ENCODE measurements around the gene RNF150. TPM values are rescaled to one million over a fixed set of nuclear protein-coding genes. Genes with fewer than 3 reads are reported as not detected.

RNF150 gene
- polyA plus RNA-seq, 2 of the 4 experiments (the other 2 are of a cell fraction), result 0.21 to 0.34 TPM

- FAIRE-seq (no peak), ATAC-seq (no peak)
- H3K27ac ChIP-seq, result no peak overlapping the region
Measured at GRCh38 chr4:140944572-140944971, 188.7 kb downstream of the RNF150 start.

GRCh38 chr4:140944199-140944515, 189.1 kb downstream of the RNF150 start:
- Histone ChIP-seq H3K27ac (no peak overlapping the region), H3K4me3 (no peak overlapping the region), H3K4me2 (no peak overlapping the region), H3K4me1 (no peaks in the 10 kb centered on the region; the same call in 2 of the 3 replicates), H3K9me3 (no peaks in the 10 kb centered on the region)
- FAIRE-seq (no peak), DNase-seq (ENCODE audit: low read depth in 1 of 2, low spot score in 1 of 2) (no peak), ATAC-seq (no peak)
- POLR2A ChIA-PET, result no interaction called here
- TF ChIP-seq E2F6 (IDR thresholded peaks at IDR 0.05; ENCODE audit: borderline replicate concordance, low read depth), result no peak
- TF ChIP-seq HES2 (IDR thresholded peaks at IDR 0.05), result no peak
- TF ChIP-seq RAD21 (conservative IDR thresholded peaks at IDR 0.05 in 1 of 2, IDR thresholded peaks at IDR 0.05 in 1 of 2), result no peak
- TF ChIP-seq CHD4 (IDR thresholded peaks at IDR 0.05; ENCODE audit: borderline replicate concordance), result no peak
- TF ChIP-seq ESRRA (IDR thresholded peaks at IDR 0.05; ENCODE audit: borderline replicate concordance, low read length), result no peak
- no peak for TF ChIP-seq SREBF2 (IDR thresholded peaks at IDR 0.05)
- TF ChIP-seq POLR2AphosphoS2 (conservative IDR thresholded peaks at IDR 0.05; ENCODE audit: low read length), result no peak
- TF ChIP-seq EHMT2 (IDR thresholded peaks at IDR 0.05; ENCODE audit: low read depth), result no peak
- 56% methylated on average over 2 of the region's 2 CpGs for WGBS (ENCODE audit: missing lambda C conversion rate)
- CTCF ChIA-PET, result no interaction called here

More at GRCh38 chr4:140944572-140944971, 188.7 kb downstream of the RNF150 start:
- H3K4me2 ChIP-seq, result no peak overlapping the region
- WGBS (ENCODE audit: missing lambda C conversion rate), result 25% methylated on average over 2 of the region's 2 CpGs
- DNase-seq (ENCODE audit: low read depth in 1 of 2, low spot score in 1 of 2), result no peak
- no peaks in the 10 kb centered on the region for H3K9me3 ChIP-seq
- ChIA-PET POLR2A (no interaction called here), CTCF (no interaction called here)
- no peaks in the 10 kb centered on the region; the same call in 2 of the 3 replicates for H3K4me1 ChIP-seq
- H3K4me3 ChIP-seq, result no peak overlapping the region
- TF ChIP-seq ZNF302 (CRISPR knock-in tag; IDR thresholded peaks at IDR 0.05) (no peak), CBX8 (IDR thresholded peaks at IDR 0.05) (no peak), TFCP2L1 (CRISPR knock-in tag; IDR thresholded peaks at IDR 0.05) (no peak), BCL3 (IDR thresholded peaks at IDR 0.05) (no peak), KDM1A (IDR thresholded peaks at IDR 0.05; ENCODE audit: low read depth) (no peak), CBX2 (IDR thresholded peaks at IDR 0.05; ENCODE audit: borderline replicate concordance, low read depth) (no peak), EHF (CRISPR knock-in tag; IDR thresholded peaks at IDR 0.05) (no peak), GATA3 (IDR thresholded peaks at IDR 0.05; ENCODE audit: borderline replicate concordance) (no peak), ZC3H11A (IDR thresholded peaks at IDR 0.05) (no peak), HMGXB4 (CRISPR knock-in tag; IDR thresholded peaks at IDR 0.05; ENCODE audit: borderline replicate concordance) (no peak), MAZ (IDR thresholded peaks at IDR 0.05; ENCODE audit: borderline replicate concordance, low read depth, low read length) (no peak), RARB (CRISPR knock-in tag; IDR thresholded peaks at IDR 0.05) (no peak), PHF8 (IDR thresholded peaks at IDR 0.05; ENCODE audit: borderline replicate concordance, low read depth) (no peak), EHMT2 (IDR thresholded peaks at IDR 0.05; ENCODE audit: low read depth) (no peak), POLR2AphosphoS2 (conservative IDR thresholded peaks at IDR 0.05; ENCODE audit: low read length) (no peak), MAFK (IDR thresholded peaks at IDR 0.05; ENCODE audit: partially characterized antibody) (no peak), REST (IDR thresholded peaks at IDR 0.05) (no peak), CHD4 (IDR thresholded peaks at IDR 0.05; ENCODE audit: borderline replicate concordance) (no peak), FOSL2 (IDR thresholded peaks at IDR 0.05) (no peak), FOSL2 (CRISPR knock-in tag; IDR thresholded peaks at IDR 0.05) (no peak)

Data from A549 (cell line).